GM19468 (cell line): Measurements from ENCODE around the gene FLNC.

Experiments used
- ATAC-seq: cut with Tn5 transposase; IDR thresholded peaks from one replicate; pipeline ENCODE4 v1.9.1; 2021; ENCODE audit warnings: mild to moderate bottlenecking, moderate library complexity, moderate number of reproducible peaks; ENCODE audit not compliant: unreplicated experiment; ENCODE audit errors: extremely low read depth

FLNC gene

GRCh38 chr7:128842674-128843641 lies 12.8 kb downstream of the FLNC start:
- ATAC-seq, result no peak

DNA sequence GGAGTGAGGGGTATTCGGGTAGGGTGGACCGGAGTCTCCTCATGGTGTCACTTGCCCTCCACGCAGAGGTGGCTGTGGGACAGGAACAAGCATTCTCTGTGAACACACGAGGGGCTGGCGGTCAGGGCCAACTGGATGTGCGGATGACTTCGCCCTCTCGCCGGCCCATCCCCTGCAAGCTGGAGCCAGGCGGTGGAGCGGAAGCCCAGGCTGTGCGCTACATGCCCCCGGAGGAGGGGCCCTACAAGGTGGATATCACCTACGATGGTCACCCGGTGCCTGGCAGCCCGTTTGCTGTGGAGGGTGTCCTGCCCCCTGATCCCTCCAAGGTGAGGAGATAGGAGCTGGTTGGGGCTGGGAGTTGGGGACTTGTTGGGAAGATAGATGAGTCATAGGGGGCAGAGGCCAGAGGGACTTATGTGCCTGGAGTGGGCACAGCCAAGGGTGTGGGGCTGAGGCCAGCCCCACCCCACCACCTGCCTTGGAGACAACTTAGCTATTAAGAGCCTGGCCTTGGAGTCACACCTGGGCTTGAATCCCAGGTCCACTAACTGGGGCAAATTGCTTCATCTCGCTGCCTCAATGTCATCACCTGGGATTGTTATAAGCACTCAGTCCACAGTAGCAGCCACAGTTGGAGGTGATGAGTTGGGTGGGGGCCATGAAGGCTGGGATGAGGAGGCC lies 13.9 kb downstream of the FLNC start:
- no peak for ATAC-seq

GRCh38 chr7:128844777-128845311 lies 14.6 kb downstream of the FLNC start:
- ATAC-seq, result no peak

DNA sequence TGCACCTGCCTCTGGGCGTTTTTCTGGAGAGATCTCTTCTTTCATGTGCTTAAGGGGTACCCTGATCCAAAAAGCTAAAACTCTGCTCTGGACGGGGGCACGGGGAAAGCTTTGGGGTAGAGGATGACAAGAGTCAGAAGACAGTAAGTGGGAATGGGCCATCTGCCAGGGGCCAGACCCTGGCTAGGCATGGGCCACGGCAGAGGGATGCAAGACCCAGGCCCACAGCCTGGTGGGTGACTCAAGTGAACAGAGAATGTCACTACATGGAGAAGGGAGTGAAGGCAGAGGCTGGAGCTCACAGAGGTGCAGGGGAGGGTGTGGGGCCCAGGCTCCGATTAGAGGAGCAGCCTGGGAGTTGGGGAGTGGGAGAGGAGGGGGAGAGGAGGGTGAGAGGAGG lies 15.3 kb downstream of the FLNC start:
- no peak for ATAC-seq

GRCh38 chr7:128845987-128846386 lies 15.8 kb downstream of the FLNC start:
- ATAC-seq, result no peak

GRCh38 chr7:128846781-128847444 lies 16.7 kb downstream of the FLNC start:
- no peak for ATAC-seq

DNA sequence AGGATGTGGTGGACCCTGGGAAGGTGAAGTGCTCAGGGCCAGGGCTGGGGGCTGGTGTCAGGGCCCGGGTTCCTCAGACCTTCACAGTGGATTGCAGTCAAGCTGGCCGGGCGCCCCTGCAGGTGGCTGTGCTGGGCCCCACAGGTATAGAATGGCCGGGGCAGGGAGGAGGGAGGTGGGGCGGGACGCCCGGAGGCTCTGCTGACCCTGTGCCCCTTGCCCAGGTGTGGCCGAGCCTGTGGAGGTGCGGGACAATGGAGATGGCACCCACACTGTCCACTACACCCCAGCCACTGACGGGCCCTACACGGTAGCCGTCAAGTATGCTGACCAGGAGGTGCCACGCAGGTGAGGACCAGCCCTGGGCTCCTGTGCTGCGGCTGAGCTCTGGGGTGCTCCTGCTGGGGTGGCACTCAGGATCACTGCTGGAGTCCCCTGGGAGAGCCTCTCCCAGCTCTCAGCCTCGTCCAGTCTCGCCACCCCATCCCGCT lies 17.6 kb downstream of the FLNC start:
- ATAC-seq, result no peak

DNA sequence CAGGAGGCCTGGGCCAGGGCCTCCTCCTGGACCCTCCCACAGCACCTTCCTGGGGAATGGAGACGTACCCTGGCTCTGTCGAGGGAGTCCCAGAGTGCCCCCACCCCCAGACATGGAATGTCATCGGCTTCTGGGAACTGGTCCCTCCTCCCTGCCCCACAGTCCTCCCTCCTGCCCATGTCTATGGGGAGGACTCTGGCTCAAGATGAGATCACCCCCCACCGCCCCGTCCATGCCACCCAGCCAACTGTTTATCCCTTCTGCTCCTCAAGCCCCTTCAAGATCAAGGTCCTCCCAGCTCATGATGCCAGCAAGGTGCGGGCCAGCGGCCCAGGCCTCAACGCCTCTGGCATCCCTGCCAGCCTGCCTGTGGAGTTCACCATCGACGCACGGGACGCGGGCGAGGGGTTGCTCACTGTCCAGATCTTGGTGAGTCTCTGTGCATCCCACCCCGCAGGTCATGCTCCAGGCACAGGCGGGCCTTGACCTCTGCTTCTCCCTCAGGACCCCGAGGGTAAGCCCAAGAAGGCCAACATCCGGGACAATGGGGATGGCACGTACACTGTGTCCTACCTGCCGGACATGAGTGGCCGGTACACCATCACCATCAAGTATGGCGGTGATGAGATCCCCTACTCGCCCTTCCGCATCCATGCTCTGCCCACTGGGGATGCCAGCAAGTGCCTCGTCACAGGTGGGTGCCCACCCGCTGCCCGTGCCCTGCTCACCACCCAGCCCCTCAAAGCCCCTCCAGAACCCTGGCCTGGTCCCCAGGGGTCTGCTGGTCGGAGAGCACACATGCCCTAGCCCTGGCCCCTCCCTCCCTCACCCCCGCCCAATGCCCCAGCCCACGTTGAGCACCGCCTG lies 18.3 kb downstream of the FLNC start:
- no peak for ATAC-seq

- ATAC-seq, result no peak
Observed at GRCh38 chr7:128849156-128849515, 18.9 kb downstream of the FLNC start.

DNA sequence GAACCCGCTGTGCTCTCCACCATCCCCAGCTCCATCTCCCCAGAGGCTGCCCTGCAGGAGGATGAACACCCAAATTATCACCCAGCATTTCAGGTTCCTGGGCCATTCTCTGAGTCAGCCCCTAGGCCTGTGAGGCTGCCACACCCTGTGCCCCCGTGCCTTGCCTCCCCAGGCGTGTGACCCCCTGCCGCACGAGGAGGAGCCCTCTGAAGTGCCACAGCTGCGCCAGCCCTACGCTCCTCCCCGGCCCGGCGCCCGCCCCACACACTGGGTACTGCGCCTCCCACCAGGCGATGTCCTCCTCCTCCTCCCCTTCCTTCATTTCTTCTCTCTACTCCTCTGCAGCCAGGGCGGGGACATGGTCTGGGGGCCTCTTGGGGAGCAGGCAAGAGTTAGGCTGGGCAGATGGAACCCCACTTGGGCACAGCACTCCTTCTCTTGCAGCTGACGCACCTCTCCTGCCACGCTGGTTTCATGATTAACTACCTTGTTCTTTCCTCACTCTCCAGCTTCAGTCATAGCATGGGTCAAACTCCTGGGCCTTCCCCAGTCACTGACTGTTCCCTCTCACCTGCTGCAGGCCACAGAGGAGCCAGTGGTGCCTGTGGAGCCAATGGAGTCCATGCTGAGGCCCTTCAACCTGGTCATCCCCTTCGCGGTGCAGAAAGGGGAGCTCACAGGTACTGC lies 19.7 kb downstream of the FLNC start:
- ATAC-seq, result no peak

- no peak for ATAC-seq
Observed at GRCh38 chr7:128852537-128853254, 22.5 kb downstream of the FLNC start.

DNA sequence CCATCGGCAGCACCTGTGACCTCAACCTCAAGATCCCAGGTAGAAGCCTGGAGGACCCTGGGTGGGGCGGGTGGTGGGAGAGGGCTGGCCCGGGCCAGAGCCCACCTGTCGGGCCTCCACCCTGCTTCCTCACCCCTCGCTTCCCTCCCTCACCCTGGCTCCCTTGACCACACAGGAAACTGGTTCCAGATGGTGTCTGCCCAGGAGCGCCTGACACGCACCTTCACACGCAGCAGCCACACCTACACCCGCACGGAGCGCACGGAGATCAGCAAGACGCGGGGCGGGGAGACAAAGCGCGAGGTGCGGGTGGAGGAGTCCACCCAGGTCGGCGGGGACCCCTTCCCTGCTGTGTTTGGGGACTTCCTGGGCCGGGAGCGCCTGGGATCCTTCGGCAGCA lies 23.6 kb downstream of the FLNC start:
- no peak for ATAC-seq

DNA sequence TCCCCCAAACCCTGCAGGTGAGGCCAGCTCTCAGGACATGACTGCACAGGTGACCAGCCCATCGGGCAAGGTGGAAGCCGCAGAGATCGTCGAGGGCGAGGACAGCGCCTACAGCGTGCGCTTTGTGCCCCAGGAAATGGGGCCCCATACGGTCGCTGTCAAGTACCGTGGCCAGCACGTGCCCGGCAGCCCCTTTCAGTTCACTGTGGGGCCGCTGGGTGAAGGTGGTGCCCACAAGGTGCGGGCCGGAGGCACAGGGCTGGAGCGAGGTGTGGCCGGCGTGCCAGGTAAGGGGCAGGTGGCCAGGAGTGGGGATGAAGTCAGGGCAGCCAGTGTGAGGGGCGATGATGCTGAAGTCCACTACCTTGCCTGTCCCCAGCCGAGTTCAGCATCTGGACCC lies 24.2 kb downstream of the FLNC start:
- ATAC-seq, result no peak

DNA sequence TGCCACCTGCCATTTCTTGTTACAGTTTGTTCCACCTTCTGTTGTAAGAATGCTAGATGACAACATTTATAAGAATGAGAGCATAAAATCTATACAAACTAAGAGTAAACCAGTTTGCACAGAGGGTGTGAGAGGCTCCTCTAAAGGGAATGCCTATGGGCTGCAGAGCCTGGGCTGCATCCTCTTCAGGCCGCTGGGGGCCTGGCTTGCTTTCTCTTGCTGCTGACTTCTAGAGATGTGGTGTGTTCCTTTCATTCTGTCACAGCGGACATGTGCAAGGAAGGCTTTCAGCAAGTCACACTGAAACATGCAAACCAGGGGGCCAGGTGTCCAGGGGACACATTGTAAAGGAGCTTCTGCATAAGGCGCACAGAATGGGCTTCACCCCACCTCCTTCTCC lies 25.4 kb downstream of the FLNC start:
- no peak for ATAC-seq

- ATAC-seq, result no peak
Observed at GRCh38 chr7:128856001-128856718, 26.0 kb downstream of the FLNC start.

GRCh38 chr7:128858380-128859231 lies 28.4 kb downstream of the FLNC start:
- ATAC-seq, result no peak
